A549 (cell line): ENCODE results near the gene DELE1. TPM values are rescaled to one million over a fixed set of nuclear protein-coding genes. Genes with fewer than 3 reads are reported as not detected.

Experiments
- ATAC-seq, 2 experiments: fragments of 200-7000 bp in 1 of 2; fragments of >200 bp in 1 of 2; cut with Nextera tagmentation in 1 of 2; cut with Tn5 transposase in 1 of 2; 3 replicates each; pipeline versions ENCODE4 v1.8.0 to v1.9.1; 2018 to 2020; ENCODE audit warnings: mild to moderate bottlenecking in 1 of 2, moderate library complexity in 1 of 2
- CTCF ChIA-PET: fragments of 300-600 bp; sonication (Branson Sonifier 250); formaldehyde crosslinking; extraction: SDS; loops from one replicate; lab custom pipeline; 2021; ENCODE audit warnings: antibody characterized with exemption, inconsistent platforms; lab: Yijun Ruan, JAX
- POLR2A ChIA-PET: fragments of 350-600 bp; formaldehyde crosslinking; extraction: SDS; loops from one replicate; lab custom pipeline; 2021; ENCODE audit warnings: antibody characterized with exemption, inconsistent platforms; lab: Yijun Ruan, JAX
- DNase-seq, 2 experiments: peaks; one replicate each; pipeline versions ENCODE4 v3.0.0 to v3.0.0-alpha.2; 2011 to 2016; ENCODE audit warnings: low read depth in 1 of 2, low spot score in 1 of 2
- FAIRE-seq: peaks from 2 replicates; lab custom pipeline; 2011; peaks lifted over from hg19 to GRCh38; lab: Jason Lieb, UNC
- H3K27ac ChIP-seq, 2 experiments: fragments of >200 bp; sonication (Bioruptor Twin); formaldehyde crosslinking; 3 replicates each; pipeline ENCODE4 v1.5.1; 2016 to 2017
- H3K4me1 ChIP-seq: fragments of >200 bp; sonication (Bioruptor Twin); formaldehyde crosslinking; 3 replicates; pipeline ENCODE4 v1.6.1; 2016
- H3K4me2 ChIP-seq: fragments of >200 bp; sonication (Bioruptor Twin); formaldehyde crosslinking; 3 replicates; pipeline ENCODE4 v1.6.1; 2016
- H3K4me3 ChIP-seq: fragments of >200 bp; sonication (Bioruptor Twin); formaldehyde crosslinking; 3 replicates; pipeline ENCODE4 v1.5.1; 2016
- H3K9me3 ChIP-seq: fragments of >200 bp; sonication (Bioruptor Twin); formaldehyde crosslinking; 3 replicates; pipeline ENCODE4 v1.6.1; 2016
- EHMT2 ChIP-seq: fragments of 200-600 bp; sonication (generic); IDR thresholded peaks from 2 replicates; pipeline ENCODE4 v1.6.1; 2016; ENCODE audit warnings: antibody characterized with exemption, low read depth, mild to moderate bottlenecking, moderate library complexity
- ESRRA ChIP-seq: fragments of 150-350 bp; IDR thresholded peaks from 2 replicates; pipeline ENCODE4 v1.6.1; 2014; ENCODE audit warnings: mild to moderate bottlenecking, low read length, borderline replicate concordance
- FOXS1 ChIP-seq: fragments of 250-450 bp; sonication (Bioruptor Pico); IDR thresholded peaks from 2 replicates; pipeline ENCODE4 v1.5.0; 2020; ENCODE audit warnings: mild to moderate bottlenecking, moderate library complexity
- GATA3 ChIP-seq: IDR thresholded peaks from 2 replicates; pipeline ENCODE4 v1.6.1; 2012; ENCODE audit warnings: borderline replicate concordance
- HDAC2 ChIP-seq: fragments of 200-600 bp; sonication (generic); IDR thresholded peaks from 2 replicates; pipeline ENCODE4 v1.6.1; 2016
- HOXB13 ChIP-seq: fragments of 250-450 bp; sonication (Bioruptor Pico); IDR thresholded peaks from 2 replicates; pipeline ENCODE4 v1.5.0; 2020; ENCODE audit warnings: low read depth, mild to moderate bottlenecking, moderate library complexity
- HOXB5 ChIP-seq: fragments of 250-450 bp; sonication (Bioruptor Pico); IDR thresholded peaks from 2 replicates; pipeline ENCODE4 v1.5.0; 2020; ENCODE audit warnings: mild to moderate bottlenecking, moderate library complexity
- KDM1A ChIP-seq: fragments of 200-600 bp; sonication (generic); IDR thresholded peaks from 2 replicates; pipeline ENCODE4 v1.6.1; 2016; ENCODE audit warnings: low read depth, mild to moderate bottlenecking
- NR3C1 ChIP-seq: fragments of >200 bp; sonication (Bioruptor Twin); formaldehyde crosslinking; IDR thresholded peaks from 3 replicates; pipeline ENCODE4 v1.6.1; 2017
- RAD21 ChIP-seq, 2 experiments: fragments of >200 bp in 1 of 2; sonication (Bioruptor Twin) in 1 of 2; formaldehyde crosslinking in 1 of 2; IDR thresholded peaks in 1 of 2; conservative IDR thresholded peaks in 1 of 2; 2 replicates in 1 of 2; 3 replicates in 1 of 2; pipeline ENCODE4 v1.6.1; 2012 to 2018; ENCODE audit warnings: inconsistent platforms in 1 of 2
- RARB ChIP-seq: fragments of 250-450 bp; sonication (Bioruptor Pico); IDR thresholded peaks from 2 replicates; pipeline ENCODE4 v1.8.0; 2021; ENCODE audit warnings: mild to moderate bottlenecking, moderate library complexity
- SREBF2 ChIP-seq: fragments of 450-650 bp; IDR thresholded peaks from 2 replicates; pipeline ENCODE4 v1.6.1; 2014; ENCODE audit warnings: mild to moderate bottlenecking, moderate library complexity
- ZC3H11A ChIP-seq: fragments of 450-650 bp; IDR thresholded peaks from 2 replicates; pipeline ENCODE4 v1.6.1; 2014; ENCODE audit warnings: antibody characterized with exemption, mild to moderate bottlenecking
- ZFP36 ChIP-seq: fragments of 450-650 bp; IDR thresholded peaks from 2 replicates; pipeline ENCODE4 v1.6.1; 2014; ENCODE audit warnings: borderline replicate concordance; ENCODE audit not compliant: partially characterized antibody
- WGBS: methylation state at CpG from one replicate; pipeline ENCODE4 v1.1.6; 2017; ENCODE audit errors: missing lambda C conversion rate; 5-methylcytosine and 5-hydroxymethylcytosine counted together
- polyA plus RNA-seq, 4 experiments: library from polyadenylated mRNA; depleted of rRNA in 3 of 4; stranded (reverse); fragments of >200 nt; fragmentation: RNase III in 1 of 4; extraction: RNeasy Plus Mini Kit Qiagen cat#74134 plus additional on column Dnase treatment in 1 of 4; gene quantifications; 2 replicates in 3 of 4; 3 replicates in 1 of 4; pipeline ENCODE4 v1.2.3, GENCODE V29; 2011 to 2017
- TF ChIP-seq, protein P1 (sequence below): fragments of 150-350 bp; IDR thresholded peaks from 2 replicates; pipeline ENCODE4 v1.6.1; 2014; ENCODE audit warnings: low read depth, mild to moderate bottlenecking, low read length
- TF ChIP-seq, protein P2 (sequence below): fragments of 250-450 bp; sonication (Bioruptor Pico); IDR thresholded peaks from 2 replicates; pipeline ENCODE4 v1.5.0; 2021; ENCODE audit warnings: mild to moderate bottlenecking, moderate library complexity, borderline replicate concordance
- TF ChIP-seq, protein P3 (sequence below): fragments of 200-600 bp; sonication (generic); IDR thresholded peaks from 2 replicates; pipeline ENCODE4 v1.6.1; 2016; ENCODE audit warnings: antibody characterized with exemption, mild to moderate bottlenecking, moderate library complexity
- TF ChIP-seq, protein P4 (sequence below): IDR thresholded peaks from 2 replicates; pipeline ENCODE4 v1.6.1; 2012

The DELE1 gene
- polyA plus RNA-seq, 2 of the 4 experiments (the other 2 are of a cell fraction): 41.2 to 60.1 TPM

DNA sequence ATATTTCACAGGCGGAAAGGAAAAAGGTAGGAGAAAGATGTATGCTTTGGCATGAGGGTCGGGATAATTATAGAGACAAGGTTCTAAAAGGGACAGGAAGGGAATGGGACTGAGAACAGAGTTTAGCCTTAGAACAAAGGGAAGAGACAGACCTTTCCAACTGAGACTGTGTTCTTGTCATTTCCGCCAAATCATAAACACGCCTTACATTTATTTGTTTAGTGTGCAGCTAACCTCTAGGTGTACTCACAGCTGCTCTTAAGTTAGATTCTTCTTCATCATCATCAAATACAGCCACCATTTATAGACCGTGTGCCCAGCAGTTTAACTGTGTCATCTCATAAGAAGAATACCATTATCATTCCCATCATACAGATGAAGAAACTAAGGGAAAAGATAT lies 5.9 kb upstream of the DELE1 start:
- 73% methylated on average over 5 of the region's 5 CpGs for WGBS
- no peak overlapping the region for H3K4me2 ChIP-seq
- DNase-seq (no peak), FAIRE-seq (no peak), ATAC-seq (no peak)
- no peak overlapping the region for H3K27ac ChIP-seq
- CTCF ChIA-PET: interaction anchor here (0.6 to 2.2 kb wide), 8 partner anchors 23 to 394 kb away, joined by 3 to 5 read pairs (median 4); partner anchors contain the start of genes PCDH1 and RNF14
- no peaks in the 10 kb centered on the region for H3K9me3 ChIP-seq
- POLR2A ChIA-PET: interaction anchor here (0.5 kb wide), 1 partner anchor 33 kb away, joined by 3 read pairs; no protein-coding TSS in a partner anchor
- H3K4me1 ChIP-seq: peaks cover 4% of the 10 kb centered on the region; the same call in 2 of the 3 replicates
- no peak overlapping the region for H3K4me3 ChIP-seq
- no peak for TF ChIP-seq GATA3
- TF ChIP-seq HOXB13 (CRISPR knock-in tag): no peak
- TF ChIP-seq RAD21 (conservative IDR thresholded peaks at IDR 0.05 in 1 of 2, IDR thresholded peaks at IDR 0.05 in 1 of 2): no peak
- no peak for TF ChIP-seq FOXS1
- TF ChIP-seq ZC3H11A: no peak
- no peak for TF ChIP-seq RARB (CRISPR knock-in tag)
- TF ChIP-seq, protein P1, sequence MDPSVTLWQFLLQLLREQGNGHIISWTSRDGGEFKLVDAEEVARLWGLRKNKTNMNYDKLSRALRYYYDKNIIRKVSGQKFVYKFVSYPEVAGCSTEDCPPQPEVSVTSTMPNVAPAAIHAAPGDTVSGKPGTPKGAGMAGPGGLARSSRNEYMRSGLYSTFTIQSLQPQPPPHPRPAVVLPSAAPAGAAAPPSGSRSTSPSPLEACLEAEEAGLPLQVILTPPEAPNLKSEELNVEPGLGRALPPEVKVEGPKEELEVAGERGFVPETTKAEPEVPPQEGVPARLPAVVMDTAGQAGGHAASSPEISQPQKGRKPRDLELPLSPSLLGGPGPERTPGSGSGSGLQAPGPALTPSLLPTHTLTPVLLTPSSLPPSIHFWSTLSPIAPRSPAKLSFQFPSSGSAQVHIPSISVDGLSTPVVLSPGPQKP: no peak
- TF ChIP-seq ZFP36: no peak
- TF ChIP-seq HOXB5: no peak
- TF ChIP-seq, protein P2, sequence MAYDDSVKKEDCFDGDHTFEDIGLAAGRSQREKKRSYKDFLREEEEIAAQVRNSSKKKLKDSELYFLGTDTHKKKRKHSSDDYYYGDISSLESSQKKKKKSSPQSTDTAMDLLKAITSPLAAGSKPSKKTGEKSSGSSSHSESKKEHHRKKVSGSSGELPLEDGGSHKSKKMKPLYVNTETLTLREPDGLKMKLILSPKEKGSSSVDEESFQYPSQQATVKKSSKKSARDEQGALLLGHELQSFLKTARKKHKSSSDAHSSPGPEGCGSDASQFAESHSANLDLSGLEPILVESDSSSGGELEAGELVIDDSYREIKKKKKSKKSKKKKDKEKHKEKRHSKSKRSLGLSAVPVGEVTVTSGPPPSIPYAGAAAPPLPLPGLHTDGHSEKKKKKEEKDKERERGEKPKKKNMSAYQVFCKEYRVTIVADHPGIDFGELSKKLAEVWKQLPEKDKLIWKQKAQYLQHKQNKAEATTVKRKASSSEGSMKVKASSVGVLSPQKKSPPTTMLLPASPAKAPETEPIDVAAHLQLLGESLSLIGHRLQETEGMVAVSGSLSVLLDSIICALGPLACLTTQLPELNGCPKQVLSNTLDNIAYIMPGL (CRISPR knock-in tag): no peak
- TF ChIP-seq HDAC2: no peak
- no peak for TF ChIP-seq ESRRA
- no peak for TF ChIP-seq EHMT2
- TF ChIP-seq SREBF2: no peak
- TF ChIP-seq, protein P3, sequence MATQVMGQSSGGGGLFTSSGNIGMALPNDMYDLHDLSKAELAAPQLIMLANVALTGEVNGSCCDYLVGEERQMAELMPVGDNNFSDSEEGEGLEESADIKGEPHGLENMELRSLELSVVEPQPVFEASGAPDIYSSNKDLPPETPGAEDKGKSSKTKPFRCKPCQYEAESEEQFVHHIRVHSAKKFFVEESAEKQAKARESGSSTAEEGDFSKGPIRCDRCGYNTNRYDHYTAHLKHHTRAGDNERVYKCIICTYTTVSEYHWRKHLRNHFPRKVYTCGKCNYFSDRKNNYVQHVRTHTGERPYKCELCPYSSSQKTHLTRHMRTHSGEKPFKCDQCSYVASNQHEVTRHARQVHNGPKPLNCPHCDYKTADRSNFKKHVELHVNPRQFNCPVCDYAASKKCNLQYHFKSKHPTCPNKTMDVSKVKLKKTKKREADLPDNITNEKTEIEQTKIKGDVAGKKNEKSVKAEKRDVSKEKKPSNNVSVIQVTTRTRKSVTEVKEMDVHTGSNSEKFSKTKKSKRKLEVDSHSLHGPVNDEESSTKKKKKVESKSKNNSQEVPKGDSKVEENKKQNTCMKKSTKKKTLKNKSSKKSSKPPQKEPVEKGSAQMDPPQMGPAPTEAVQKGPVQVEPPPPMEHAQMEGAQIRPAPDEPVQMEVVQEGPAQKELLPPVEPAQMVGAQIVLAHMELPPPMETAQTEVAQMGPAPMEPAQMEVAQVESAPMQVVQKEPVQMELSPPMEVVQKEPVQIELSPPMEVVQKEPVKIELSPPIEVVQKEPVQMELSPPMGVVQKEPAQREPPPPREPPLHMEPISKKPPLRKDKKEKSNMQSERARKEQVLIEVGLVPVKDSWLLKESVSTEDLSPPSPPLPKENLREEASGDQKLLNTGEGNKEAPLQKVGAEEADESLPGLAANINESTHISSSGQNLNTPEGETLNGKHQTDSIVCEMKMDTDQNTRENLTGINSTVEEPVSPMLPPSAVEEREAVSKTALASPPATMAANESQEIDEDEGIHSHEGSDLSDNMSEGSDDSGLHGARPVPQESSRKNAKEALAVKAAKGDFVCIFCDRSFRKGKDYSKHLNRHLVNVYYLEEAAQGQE: no peak
- TF ChIP-seq, protein P4, sequence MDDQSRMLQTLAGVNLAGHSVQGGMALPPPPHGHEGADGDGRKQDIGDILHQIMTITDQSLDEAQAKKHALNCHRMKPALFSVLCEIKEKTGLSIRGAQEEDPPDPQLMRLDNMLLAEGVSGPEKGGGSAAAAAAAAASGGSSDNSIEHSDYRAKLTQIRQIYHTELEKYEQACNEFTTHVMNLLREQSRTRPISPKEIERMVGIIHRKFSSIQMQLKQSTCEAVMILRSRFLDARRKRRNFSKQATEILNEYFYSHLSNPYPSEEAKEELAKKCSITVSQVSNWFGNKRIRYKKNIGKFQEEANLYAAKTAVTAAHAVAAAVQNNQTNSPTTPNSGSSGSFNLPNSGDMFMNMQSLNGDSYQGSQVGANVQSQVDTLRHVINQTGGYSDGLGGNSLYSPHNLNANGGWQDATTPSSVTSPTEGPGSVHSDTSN: no peak
- TF ChIP-seq NR3C1: no peak
- TF ChIP-seq KDM1A: no peak
